Right lobe of liver (tissue), 6 donors: ENCODE results near the gene VAV2. TPM values are rescaled to one million over a fixed set of nuclear protein-coding genes. Genes with fewer than 3 reads are reported as not detected.

Experiments used
- ATAC-seq, 4 donors: fragments of 200-7000 bp; cut with Tn5 transposase; one replicate each; pipeline ENCODE4 v1.9.1; 2020; ENCODE audit warnings: mild to moderate bottlenecking in 4 of 4, moderate library complexity in 4 of 4
- DNase-seq, 3 donors: peaks; one replicate each; pipeline ENCODE4 v3.0.0-alpha.2; 2020
- H3K27ac ChIP-seq, 3 donors: fragments of 200-600 bp; one replicate each; pipeline ENCODE4 v1.8.0; 2022
- H3K27me3 ChIP-seq, 2 donors: fragments of 200-600 bp; one replicate each; pipeline ENCODE4 v1.8.0; 2022
- H3K36me3 ChIP-seq, 4 donors: fragments of 200-600 bp; sonication (generic) in 1 of 4; one replicate each; pipeline versions ENCODE4 v1.5.1 to v1.8.0; 2017 to 2022; ENCODE audit warnings: control low read depth in 1 of 4
- H3K4me1 ChIP-seq, 4 donors: fragments of 200-600 bp; sonication (generic) in 1 of 4; one replicate each; pipeline versions ENCODE4 v1.5.1 to v1.8.0; 2017 to 2022; ENCODE audit warnings: control low read depth in 1 of 4
- H3K4me3 ChIP-seq, 3 donors: fragments of 200-600 bp; one replicate each; pipeline ENCODE4 v1.8.0; 2022
- H3K9me3 ChIP-seq, 4 donors: fragments of 200-600 bp; sonication (generic) in 1 of 4; one replicate each; pipeline versions ENCODE4 v1.5.1 to v1.8.0; 2017 to 2022; ENCODE audit warnings: control low read depth in 1 of 4
- POLR2A ChIP-seq: fragments of 450-650 bp; IDR thresholded peaks from one replicate; pipeline ENCODE4 v1.6.1; 2017; ENCODE audit warnings: antibody characterized with exemption, mild to moderate bottlenecking
- WGBS: methylation state at CpG from one replicate; pipeline ENCODE4 v1.1.6; 2018; ENCODE audit warnings: low coverage, low lambda C conversion rate; ENCODE audit not compliant: insufficient coverage; ENCODE audit errors: missing lambda C conversion rate; 5-methylcytosine and 5-hydroxymethylcytosine counted together
- intact Hi-C, 2 donors: fragments of 100-400 bp; cut with DNase I; formaldehyde crosslinking; loops; one replicate each; pipeline versions ENCODE4 v1.11.2 to v1.14.1; 2022
- total RNA-seq, 6 experiments: library from RNA; depleted of rRNA in 2 of 6; stranded (reverse); fragments of >200 nt in 2 of 6; fragmentation: NEBNext Ultra II Directional in 3 of 6; extraction: Animal tissue kit (Norgen Biotek cat#: 25700) in 3 of 6; gene quantifications; one replicate each; pipeline versions ENCODE4 v1.1.0 to v1.2.4, GENCODE V29; 2016 to 2023
- TF ChIP-seq, protein P1 (sequence below), 4 donors: fragments of 200-600 bp in 3 of 4; fragments of 450-650 bp in 1 of 4; IDR thresholded peaks; one replicate each; pipeline versions ENCODE4 v1.5.1 to v1.8.0; 2016 to 2022; ENCODE audit warnings: antibody characterized with exemption in 4 of 4, mild to moderate bottlenecking in 2 of 4
- donor health status: DM: no; HTN: yes; CAD: no.
- donor health status: DM: no; HTN: no; CAD: no.
- donor health status: DM: no; HTN: no; CAD: no.
- donor health status: DM: no; HTN: yes; CAD: no.
- donor health status: DM: no; HTN: yes; CAD: no.

Gene VAV2
- total RNA-seq, 6 experiments from 2014 or later, result 30.1 to 44.3 (median 34.9) TPM

GRCh38 chr9:133932181-133932580, 59.9 kb downstream of the VAV2 start:
- TF ChIP-seq POLR2A, result no peak
- TF ChIP-seq, protein P1, sequence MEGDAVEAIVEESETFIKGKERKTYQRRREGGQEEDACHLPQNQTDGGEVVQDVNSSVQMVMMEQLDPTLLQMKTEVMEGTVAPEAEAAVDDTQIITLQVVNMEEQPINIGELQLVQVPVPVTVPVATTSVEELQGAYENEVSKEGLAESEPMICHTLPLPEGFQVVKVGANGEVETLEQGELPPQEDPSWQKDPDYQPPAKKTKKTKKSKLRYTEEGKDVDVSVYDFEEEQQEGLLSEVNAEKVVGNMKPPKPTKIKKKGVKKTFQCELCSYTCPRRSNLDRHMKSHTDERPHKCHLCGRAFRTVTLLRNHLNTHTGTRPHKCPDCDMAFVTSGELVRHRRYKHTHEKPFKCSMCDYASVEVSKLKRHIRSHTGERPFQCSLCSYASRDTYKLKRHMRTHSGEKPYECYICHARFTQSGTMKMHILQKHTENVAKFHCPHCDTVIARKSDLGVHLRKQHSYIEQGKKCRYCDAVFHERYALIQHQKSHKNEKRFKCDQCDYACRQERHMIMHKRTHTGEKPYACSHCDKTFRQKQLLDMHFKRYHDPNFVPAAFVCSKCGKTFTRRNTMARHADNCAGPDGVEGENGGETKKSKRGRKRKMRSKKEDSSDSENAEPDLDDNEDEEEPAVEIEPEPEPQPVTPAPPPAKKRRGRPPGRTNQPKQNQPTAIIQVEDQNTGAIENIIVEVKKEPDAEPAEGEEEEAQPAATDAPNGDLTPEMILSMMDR (IDR thresholded peaks at IDR 0.05), result no peak
- H3K36me3 ChIP-seq, result peaks cover 0 to 4% (median 0%) of the 10 kb centered on the region in 4 donors
- no peak overlapping the region for H3K4me3 ChIP-seq
- H3K27ac ChIP-seq, result peak overlapping the region in 1 of 3 donors; percentile 23
- peaks cover 0 to 22% (median 11%) of the 10 kb centered on the region in 4 donors for H3K4me1 ChIP-seq
- H3K9me3 ChIP-seq, result no peaks in the 10 kb centered on the region
- peak in 3 of 4 donors; percentile 8 to 22 (median 17) for ATAC-seq
- WGBS, result 66% methylated on average over 8 of the region's 15 CpGs
- intact Hi-C loops, result no loop called here
- H3K27me3 ChIP-seq, result no peaks in the 10 kb centered on the region
- DNase-seq, result no peak

GRCh38 chr9:133930682-133931485, 61.2 kb downstream of the VAV2 start:
- H3K9me3 ChIP-seq, result no peaks in the 10 kb centered on the region
- intact Hi-C loops, result no loop called here
- no peak overlapping the region for H3K4me3 ChIP-seq
- no peaks in the 10 kb centered on the region for H3K27me3 ChIP-seq
- DNase-seq (no peak), ATAC-seq (peak in 1 of 4 donors; percentile 2)
- WGBS, result 59% methylated on average over 5 of the region's 23 CpGs
- TF ChIP-seq, protein P1 (IDR thresholded peaks at IDR 0.05), result no peak
- no peak for TF ChIP-seq POLR2A
- H3K4me1 ChIP-seq, result peaks cover 0 to 12% (median 6%) of the 10 kb centered on the region in 4 donors
- no peaks in the 10 kb centered on the region for H3K36me3 ChIP-seq
- no peak overlapping the region for H3K27ac ChIP-seq

- TF ChIP-seq, protein P1 (IDR thresholded peaks at IDR 0.05), result no peak
- Histone ChIP-seq H3K27ac (no peak overlapping the region), H3K4me1 (peaks cover 0 to 5% (median 2%) of the 10 kb centered on the region in 4 donors), H3K9me3 (no peaks in the 10 kb centered on the region), H3K27me3 (no peaks in the 10 kb centered on the region), H3K4me3 (no peak overlapping the region), H3K36me3 (no peaks in the 10 kb centered on the region)
- DNase-seq (no peak), ATAC-seq (no peak)
- intact Hi-C loops, result no loop called here
- WGBS, result 66% methylated on average over 17 of the region's 20 CpGs
Observed at GRCh38 chr9:133930046-133930681, 62.0 kb downstream of the VAV2 start.

DNA sequence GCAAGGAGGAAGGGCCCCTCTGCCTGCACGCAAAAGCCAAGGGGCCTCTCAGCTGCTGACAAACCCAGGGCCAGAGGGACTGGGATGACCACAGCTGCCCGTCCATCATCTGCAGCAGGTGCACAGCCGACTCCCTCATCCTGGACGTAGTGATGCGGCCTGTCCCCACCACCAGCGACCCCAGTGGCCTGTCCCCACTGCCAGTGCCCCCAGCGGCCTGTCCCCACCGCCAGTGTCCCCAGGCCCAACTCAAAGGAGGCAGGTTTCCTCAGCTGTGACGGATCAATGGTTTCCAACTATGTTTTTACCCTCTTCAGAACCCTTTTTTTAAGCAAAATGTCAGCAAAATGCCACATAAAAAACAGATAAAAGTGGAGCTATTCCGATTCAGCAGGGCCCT, 62.5 kb downstream of the VAV2 start:
- ATAC-seq (no peak), DNase-seq (no peak)
- Histone ChIP-seq H3K27ac (no peak overlapping the region), H3K36me3 (no peaks in the 10 kb centered on the region), H3K27me3 (no peaks in the 10 kb centered on the region), H3K4me1 (peaks cover 0 to 5% (median 1%) of the 10 kb centered on the region in 4 donors), H3K4me3 (no peak overlapping the region), H3K9me3 (no peaks in the 10 kb centered on the region)
- WGBS, result 51% methylated on average over 6 of the region's 10 CpGs
- TF ChIP-seq, protein P1 (IDR thresholded peaks at IDR 0.05), result no peak
- no peak for TF ChIP-seq POLR2A
- intact Hi-C loops, result no loop called here
